ENCODE measurements around the gene RIMS3.
A peak's percentile ranks its signal among the peaks of the same experiment; 100 is the strongest.

RIMS3 gene

DNA sequence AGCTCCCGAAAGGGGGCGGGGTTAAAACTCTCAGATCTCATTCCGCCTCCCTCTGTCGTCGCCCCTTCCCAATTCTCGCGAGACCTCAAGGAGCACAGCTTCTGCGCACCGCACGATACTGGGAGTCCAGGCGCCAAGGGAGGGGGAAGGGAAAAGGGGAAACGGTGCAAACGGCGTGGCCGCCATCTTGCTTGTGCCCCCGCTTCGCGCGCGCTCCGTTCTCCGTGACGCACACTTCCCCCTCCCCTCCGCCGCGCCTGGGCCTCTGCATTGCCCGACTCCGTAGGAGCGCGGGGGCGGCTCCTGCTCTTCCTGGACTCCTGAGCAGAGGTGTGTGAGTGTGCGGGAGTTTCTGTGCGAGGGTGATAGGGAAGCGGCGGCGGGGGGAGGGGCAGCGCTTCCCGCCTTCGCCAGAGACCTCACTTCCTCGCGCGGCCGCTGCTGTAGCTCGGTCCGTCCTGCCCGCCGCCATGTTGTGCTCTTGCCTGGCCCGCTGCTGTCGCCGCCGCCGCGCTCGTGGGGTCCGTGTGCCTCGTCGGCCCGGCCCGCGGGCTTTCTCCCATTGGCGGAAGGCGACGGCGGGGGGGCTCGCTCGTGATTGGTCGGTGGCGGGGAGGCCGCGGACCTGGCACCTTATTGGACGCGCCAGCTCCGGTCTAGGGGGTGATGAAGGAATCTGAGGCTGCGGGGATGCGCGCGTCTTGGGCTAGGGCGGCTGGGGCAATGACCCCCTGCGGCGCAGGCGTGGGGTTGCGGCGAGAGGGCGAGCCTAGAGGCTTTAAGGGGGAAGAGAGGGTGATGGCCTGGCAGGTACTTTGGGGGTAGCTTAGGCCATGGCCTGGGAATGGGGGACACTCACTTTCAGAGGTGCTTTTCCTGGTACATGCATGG lies 26.3 kb upstream of the RIMS3 start, which contains the start of gene NFYC:
TSS of gene NFYC (plus strand) at position 167 of the 891 bp plus-strand sequence. CDS start 47,140 bp downstream, outside the sequence.
- peak; percentile 82 to 84 for DNase-seq (ENCODE audit: low read depth in 1 of 2, low spot score in 1 of 2)

DNA sequence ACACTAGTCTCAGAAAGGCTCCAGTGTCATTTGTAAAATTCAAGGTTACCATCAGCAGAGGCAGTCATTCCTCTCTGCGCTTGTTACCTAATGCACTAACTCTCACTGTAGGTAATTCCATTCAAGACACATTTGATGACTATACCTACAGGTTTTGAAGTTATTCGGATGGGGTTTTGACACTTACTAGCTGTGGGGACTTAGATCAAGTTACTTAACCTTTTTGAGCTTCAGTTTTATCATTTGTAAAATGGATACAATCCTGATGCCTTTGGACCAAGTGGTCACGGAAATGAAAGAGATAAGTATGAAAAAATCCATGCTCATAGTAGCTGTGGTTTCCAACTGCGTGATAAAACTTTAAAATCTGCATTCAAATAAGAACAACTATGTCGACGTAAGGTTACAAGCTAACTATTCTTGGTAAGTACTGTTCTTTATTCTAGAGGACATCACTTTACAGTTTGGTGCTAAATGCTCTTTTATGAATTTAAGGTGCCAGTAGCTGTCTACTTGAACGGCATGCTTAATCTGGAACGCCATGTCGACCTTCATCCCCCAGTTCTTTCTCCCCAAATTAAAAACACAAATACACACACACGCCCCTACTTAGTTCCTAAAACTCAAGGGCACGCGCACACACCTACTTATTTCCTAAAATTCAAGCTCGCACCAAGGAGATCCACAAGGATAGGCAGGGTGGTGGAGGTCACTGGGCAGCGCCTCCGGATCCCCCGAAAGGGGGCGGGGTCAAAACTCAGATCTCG lies 25.5 kb upstream of the RIMS3 start:
- no peak for DNase-seq (ENCODE audit: low read depth in 1 of 2, low spot score in 1 of 2)

DNA sequence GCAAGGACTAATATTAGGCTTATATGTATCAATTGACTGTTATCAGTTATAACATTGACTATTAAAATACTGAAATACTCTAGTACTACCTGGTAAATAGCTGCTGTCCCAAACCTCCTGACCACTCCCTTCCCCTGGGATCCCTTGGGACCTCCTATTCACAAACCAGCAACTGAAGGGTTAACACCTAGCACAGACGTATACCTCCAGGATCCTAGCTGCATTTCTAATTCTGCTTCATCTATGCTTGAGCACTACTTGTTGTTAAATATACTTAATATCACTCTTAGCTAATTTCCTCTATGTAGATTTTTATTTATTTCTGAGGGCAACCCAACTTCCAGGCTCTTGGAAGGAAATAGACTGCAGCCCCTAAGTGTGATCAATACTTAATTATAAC lies 24.3 kb upstream of the RIMS3 start:
- no peak for DNase-seq (ENCODE audit: low read depth in 1 of 2, low spot score in 1 of 2)

DNA sequence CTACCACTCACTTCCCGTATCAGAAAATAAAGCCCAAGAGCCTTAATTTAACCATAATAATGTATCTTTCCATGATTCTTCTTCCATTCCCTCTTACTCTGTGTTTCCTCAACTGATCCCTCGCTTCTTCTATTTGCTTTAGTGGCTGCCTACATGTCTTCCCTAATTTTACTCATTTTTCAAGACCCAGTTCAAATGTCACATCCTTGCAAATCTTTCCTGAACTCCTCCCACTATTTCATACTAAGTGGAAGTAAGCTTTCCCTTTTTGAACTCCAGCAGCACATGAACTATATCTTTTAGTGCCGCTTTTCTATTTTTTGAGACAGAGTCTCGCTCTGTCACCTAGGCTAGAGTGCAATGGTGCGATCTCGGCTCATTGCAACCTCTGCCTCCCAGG lies 22.2 kb upstream of the RIMS3 start:
- DNase-seq (ENCODE audit: low read depth in 1 of 2, low spot score in 1 of 2): no peak

DNA sequence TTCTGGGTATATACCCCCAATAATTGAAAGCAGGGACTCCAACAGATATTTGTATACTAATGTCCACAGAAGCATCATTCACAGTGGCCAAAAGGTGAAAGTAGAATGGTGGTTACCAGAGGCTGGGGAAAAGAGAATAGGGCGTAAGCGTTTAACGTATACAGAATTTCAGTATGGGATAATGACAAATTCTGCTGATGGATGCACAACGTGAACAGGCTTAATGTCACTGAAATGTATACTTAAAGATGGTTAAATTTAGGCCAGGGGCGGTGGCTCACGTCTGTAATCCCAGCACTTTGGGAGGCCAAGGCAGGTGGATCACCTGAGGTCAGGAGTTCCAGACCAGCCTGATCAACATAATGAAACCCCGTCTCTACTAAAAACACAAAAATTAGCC lies 21.6 kb upstream of the RIMS3 start:
- DNase-seq (ENCODE audit: low read depth in 1 of 2, low spot score in 1 of 2): no peak

DNA sequence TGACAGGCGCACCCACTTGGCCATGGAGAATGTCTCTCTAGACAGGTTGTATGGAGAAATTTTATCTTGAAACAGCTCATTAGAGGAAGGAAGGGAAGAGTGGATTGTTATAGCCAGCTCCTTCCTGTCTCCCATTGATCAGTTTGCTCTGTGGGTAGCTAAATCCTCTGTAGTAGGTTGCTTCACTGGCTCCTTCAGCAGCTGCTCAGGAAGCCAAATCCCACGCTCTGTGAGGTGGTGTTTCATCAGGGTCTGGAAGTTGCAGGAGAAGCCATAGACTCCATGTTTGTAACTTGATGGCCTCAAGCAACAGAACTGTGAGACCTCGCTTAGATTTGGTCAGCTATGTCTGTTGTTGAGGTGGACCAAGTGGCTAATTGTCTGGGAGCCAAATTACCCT lies 19.2 kb upstream of the RIMS3 start:
- no peak for DNase-seq (ENCODE audit: low read depth in 1 of 2, low spot score in 1 of 2)

DNA sequence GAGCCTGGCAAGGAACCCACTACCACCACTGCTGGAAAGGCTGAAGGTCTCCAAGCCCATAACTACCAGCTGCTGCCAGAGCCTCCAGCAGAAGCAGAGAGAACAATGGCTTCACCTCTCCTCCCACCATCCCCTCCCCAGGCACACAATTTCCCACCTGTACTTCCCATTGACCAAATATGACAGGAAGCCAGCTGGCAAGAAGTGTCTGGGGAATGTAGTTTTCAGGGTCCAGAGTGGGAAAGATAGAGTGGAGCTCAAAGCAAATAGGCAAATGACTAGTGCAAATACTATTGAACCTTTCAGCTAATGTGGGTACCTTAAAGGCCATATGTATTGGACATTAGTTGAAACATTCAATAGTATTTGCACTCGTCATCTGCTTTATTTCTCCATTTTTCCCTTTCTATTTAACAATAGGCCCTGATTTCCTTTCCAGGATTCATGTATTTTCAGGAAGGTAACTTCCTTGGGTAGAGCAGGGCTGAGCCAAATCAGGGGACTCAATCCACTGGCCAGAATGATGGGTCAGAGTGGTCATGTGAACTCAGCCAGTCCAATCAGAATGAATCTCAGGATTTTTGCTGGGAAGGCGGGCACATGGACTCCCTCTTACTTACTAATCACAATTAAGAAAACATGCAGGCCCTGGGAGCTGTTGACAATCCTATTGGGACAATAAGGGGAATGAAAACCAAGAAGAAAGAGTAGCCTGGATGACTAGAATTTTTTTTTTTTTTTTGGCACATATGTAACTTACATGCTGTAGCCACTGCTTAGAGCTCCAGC lies 13.9 kb upstream of the RIMS3 start:
- no peak for DNase-seq (ENCODE audit: low read depth in 1 of 2, low spot score in 1 of 2)

DNA sequence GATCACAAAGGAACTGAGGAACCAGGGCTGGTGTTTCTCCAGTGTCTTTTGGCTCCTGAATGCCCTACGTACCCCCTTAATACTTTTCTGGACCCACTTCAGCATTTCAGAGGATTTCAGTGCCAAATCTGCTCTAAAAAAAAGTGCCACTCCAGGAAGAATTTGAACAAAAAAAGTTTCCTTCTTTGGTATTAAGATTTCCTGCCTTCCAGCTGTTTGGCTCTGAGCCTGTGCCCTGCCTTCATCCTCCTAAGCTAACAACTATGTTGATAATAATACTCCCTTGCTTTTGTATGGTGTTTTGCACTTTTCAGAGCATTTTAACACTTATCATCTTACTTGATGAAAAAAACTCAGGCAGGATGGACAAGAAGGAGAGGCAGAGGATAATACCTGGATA lies 11.0 kb upstream of the RIMS3 start:
- DNase-seq (ENCODE audit: low read depth in 1 of 2, low spot score in 1 of 2): no peak

DNA sequence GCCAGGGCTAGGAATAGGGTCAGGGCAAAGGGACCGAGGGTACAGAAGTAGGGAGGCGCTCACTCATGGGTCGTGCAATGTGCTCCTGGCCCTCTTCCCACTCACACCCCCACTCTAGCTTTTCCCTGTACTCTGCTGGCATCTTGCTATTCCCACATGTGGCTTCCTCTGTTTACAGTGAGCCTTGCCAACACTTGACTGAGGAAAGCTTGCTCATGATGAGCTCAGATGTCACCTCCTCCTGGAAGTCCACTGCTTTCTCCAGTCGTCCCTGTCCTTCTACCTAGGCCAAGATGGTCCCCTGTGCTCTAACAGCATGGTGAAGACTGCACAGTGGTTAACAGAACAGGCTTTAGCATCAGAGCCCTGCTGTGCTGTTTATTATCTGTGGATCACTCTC lies 8.0 kb upstream of the RIMS3 start:
- DNase-seq (ENCODE audit: low read depth in 1 of 2, low spot score in 1 of 2): no peak

DNA sequence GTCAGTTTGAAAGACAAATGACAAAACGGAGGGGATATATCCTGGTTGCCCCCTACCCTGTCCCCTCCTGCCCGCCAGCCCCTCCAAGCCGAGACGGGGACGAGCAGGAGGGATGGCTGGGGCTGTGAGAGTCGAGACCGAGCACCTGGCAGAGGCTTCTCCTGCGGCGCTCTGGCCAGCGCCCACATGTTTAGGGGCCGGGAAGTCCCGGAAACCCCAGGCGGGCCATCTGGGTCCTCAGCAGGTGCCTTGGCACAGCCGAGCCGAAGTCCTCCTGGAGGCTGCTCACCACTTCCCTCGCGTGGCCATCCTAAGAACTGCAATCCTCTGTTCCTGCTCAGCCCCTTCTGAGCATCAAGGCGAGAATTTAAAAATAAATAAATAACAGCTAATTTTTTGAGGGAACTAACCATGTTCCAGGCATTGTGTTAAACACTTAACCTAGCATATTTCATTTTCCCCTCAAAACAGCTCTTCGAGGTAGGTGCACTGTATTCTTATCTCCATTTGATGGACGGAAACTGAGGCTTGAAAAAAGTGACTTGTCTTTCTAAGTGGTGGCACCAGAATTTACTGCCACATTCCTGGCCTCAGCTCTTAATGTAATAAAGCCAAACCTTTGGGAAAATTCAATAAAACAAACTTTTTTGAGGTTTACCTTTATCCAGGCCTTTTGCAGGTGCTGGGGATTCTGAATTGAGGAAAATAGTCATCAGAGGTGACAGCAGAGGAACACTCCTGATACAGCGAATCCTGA lies 3.5 kb upstream of the RIMS3 start:
- peak; percentile 63 to 78 for DNase-seq (ENCODE audit: low read depth in 1 of 2, low spot score in 1 of 2)

DNA sequence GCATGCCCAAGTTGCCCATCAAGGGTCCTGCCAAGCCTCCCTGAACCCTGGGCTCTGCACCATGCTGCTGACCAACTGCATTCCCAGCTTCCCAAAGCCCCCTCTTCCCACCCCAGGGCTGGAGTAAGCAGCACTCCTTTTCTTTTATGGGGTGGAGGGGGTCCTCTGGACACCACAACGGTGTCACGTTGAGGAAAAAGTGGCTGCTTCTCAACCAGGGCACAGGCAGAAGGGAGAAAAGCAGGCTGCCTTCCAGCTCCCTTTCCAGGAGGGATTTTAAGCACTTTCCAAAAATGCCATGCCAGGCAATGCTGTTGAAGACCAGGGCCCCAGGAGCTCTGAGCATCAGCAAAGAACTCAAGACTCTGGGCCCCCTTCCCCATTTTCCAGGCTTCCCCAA lies 691 bp downstream of the RIMS3 start:
- DNase-seq (ENCODE audit: low read depth in 1 of 2, low spot score in 1 of 2): no peak

DNA sequence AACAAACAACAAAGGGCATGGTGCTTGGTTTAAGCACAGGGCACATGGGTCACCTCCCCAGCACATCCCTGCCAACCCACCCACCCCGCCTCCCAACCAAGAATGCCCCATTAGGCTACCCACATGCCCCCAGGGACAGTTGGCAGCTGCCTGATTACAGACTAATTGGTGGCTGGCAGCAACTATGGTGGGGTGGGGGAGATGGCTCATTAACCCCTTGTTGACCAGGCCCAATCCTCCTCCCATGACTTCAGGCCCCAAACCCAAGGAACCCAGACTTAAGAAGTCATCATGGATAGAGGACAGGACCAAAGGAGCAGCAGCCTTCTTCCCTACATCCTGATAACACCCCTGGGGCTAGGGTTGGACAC lies 1.3 kb downstream of the RIMS3 start:
- no peak for DNase-seq (ENCODE audit: low read depth in 1 of 2, low spot score in 1 of 2)

DNA sequence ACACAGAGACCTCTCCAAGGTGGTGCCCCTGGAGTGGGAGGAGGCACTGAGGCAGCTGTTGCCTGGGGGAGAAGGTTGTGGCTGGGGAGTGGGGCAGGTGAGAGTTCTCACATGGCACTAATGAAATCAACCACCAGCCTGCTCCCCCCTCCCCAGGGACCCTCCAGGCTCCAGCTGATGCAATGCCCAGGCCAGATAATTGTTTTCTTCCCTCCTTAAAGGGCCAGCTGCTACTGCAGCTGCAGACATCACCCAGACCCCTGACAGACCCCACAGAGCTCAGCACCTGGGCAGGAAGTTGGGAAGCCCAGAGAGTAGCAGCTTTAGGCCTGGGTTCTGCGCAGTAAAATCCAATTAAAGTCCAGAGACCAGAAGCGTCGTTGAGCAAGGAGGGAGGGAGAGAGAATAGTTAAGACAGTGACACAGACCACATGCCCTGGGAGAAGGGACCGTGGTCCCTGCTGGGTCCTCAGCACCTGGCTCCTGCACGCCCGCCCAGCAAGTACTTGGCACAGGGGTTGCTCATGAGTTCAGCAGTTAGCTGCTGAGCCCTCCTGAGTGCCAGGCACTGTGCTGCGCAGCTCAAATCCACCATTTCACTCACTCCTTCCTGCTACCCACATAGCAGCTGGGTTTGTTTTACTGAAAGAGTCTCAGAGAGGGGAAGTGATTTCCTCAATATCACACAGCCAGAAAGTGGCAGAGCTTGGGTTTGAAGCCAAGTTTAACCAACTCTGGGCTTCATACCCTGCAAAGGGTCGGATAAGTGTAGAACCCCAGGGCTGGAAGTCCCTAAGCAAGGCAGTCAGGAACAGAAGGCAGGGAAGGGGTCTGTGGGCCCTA lies 1.9 kb downstream of the RIMS3 start:
- DNase-seq (ENCODE audit: low read depth in 1 of 2, low spot score in 1 of 2): no peak

DNA sequence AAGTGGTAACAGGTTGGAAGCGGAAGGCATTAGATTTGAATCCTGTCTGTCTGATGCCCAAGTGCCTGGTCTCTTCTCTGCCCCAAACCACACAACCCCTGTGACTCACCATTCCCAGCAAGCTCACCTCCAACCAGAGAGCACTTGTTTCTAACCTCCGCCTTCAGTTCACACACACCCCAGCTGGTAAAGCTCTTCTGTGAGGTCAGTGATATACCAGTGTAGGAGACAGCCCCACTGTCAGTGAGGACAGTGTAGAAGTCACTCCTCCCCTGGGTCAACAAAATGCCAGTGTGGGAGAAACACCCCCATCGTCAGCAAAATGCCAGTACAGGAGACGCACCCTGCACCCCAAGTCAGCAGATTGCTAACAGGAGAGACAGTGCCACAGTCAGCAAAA lies 2.6 kb downstream of the RIMS3 start:
- no peak for DNase-seq (ENCODE audit: low read depth in 1 of 2, low spot score in 1 of 2)

DNA sequence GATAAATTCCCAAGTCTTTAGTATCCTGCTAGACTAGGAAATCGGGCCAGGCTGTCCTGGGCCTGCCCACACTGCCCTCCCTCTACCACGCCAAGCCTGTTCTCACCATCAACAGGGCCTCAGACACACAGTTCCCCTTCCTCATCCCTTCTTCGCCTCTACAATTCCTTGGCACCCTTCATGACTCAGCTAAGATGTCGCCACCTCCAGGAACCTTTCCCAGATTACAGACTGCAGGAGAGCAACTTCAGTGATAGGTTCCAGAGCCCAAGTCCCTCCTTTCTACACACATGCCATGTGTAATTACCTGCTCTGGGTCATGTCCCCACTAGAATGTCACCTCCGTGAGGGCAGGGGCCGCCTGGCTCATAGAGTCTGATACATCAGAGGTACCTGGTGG lies 3.3 kb downstream of the RIMS3 start:
- DNase-seq (ENCODE audit: low read depth in 1 of 2, low spot score in 1 of 2): no peak

DNA sequence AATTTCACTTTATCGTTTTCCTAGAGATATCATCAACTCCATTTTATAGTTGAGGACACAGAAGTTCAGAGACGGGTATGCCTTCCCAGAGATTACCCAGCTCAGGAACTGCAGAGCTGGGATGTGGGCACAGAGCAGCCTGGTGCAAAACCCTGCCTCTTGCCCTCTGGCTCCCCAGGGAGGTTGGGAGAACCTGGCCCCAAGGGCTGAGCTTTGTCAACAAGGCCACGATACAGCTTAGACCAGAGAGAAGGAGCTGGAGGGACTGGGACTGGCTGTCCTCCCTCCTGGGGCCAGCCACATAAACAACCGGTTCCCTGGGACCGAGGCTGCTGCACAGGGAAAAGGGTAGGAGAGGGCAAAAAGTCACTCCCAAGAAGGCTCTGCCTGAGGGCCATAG lies 3.8 kb downstream of the RIMS3 start:
- DNase-seq (ENCODE audit: low read depth in 1 of 2, low spot score in 1 of 2): no peak

DNA sequence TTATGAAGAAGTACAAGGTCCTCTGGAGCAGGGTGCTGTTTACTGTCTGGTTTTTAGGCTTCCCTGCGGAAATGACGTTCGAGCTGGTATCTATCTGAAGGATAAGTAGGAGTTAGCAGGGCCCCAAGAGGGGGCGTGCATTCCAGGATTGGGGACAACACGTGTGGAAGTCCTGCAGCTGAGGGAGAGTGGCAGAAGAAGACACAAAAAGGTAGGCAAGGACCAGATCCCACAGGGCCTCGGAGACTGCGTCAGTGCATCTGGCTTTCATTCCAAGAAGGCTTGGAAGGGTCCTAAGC lies 5.9 kb downstream of the RIMS3 start:
- no peak for DNase-seq (ENCODE audit: low read depth in 1 of 2, low spot score in 1 of 2)

DNA sequence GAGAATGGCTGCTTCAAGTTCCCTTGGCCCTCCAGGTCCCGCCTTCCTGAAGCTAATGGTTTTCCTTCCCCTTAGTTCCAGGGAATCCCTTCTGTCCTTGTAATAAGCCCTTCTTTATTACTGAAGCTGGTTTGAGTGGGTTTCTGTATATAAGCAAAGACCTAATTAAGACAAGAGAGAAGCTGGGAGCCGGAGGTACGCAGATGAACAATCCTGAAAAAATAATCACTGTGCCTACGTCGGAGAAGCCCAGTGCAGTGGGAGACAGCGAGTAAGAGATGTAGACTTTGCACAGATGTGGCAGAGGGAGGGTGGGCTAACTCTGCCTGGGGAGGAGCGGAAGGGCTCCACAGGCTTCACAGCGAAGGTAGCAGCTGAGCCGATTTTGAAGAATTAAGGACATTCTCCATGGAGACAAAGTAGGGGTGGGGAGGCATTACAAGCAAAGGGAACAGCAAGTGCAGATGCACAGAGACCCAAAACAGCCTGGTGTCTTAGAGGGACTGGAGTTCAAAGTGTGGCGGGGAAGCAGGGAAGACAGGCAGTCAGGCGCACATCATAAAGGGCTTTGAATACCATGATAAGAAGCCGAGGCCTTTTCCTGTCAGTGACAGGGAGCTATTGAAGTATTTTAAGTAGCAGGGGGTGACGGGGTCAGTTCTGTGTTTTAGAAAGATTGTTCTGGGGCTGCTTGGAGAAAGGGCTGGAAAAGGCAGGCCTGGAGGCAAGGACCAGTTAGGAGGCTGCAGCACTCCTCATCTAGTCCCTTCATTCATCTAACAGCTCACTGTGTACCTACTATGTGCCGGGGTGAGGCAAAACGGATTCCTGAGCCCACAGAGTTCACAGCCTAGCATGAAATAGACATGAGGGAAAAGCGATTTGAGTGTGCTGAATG lies 6.5 kb downstream of the RIMS3 start:
- DNase-seq (ENCODE audit: low read depth in 1 of 2, low spot score in 1 of 2): no peak

DNA sequence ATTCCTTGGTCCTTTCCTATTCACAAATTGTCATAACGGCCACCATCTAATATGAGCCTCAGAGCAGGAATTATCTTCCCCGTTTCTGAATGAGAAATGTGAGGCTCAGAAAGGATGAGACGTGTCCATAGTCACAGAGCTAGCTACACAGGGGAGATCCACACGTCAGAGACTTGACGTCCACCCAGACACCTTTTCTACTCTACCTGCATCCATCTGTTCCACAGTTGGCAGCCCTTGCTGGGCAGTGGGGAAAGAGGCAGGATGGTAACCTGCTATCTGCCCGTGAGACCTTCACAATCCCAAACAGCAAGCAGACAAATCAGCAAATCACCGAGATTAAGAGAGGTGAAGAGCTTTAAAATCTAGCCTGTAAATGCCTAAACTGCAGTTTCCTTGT lies 8.4 kb downstream of the RIMS3 start:
- DNase-seq (ENCODE audit: low read depth in 1 of 2, low spot score in 1 of 2): no peak
